Hypothalamus (tissue), 51 donors: ENCODE measurements around the gene XPOT.

Experiments
- DNase-seq, 51 donors: peaks; one replicate each; lab custom pipeline; 2025; lab: John Stamatoyannopoulos, UW

The XPOT gene

DNA sequence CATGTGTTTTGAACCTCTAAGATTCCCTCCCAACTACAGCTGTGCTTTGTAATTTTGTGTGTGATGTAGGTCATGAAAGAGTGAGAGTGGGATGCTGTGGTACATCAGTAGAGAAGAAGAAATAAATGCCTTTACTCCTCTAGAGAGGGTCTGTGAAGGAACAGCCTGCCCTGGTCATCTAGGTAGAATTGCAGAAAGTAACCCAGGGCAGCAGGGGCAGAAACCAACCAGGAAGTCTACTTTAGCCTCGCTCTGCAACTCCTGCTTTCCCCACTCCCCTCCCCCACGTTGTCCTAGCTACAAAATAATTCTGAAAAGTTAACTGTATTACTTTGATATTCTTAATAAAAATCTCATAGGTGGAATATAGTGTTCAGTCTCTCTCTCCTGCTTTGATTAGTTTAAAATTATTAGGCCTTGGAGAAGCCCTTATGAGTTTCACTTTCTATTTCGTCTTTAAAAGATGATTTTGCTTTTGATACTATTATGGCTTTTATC is 55.3 kb downstream of the XPOT start:
- peak in 1 of 51 donors; percentile 1 for DNase-seq

- DNase-seq: peak in 2 of 51 donors; percentile 37 to 46
Measured at GRCh38 chr12:64461634-64462414, 57.6 kb downstream of the XPOT start.

GRCh38 chr12:64466178-64466577 is 62.0 kb downstream of the XPOT start:
- DNase-seq: no peak

DNA sequence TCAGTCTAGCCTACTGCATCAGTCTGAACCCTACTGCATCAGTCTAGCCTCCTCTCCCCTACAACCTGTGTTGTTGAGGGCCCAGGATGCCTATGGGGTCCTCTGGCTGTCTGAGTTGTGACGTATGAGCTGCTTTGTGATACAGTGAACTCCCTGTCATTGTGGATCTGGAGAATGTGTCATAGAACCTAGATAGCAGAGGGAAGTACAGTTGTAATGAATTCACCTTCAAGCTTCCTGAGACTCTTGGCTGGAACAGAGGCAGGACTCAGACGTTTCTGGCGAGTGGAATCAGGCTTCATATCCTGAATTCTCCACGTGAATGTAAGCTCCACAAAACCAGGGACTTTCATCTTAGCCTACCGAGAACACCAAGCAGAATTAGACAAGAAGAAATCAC is 64.8 kb downstream of the XPOT start:
- no peak for DNase-seq

GRCh38 chr12:64469455-64470142 is 65.4 kb downstream of the XPOT start:
- no peak for DNase-seq

DNA sequence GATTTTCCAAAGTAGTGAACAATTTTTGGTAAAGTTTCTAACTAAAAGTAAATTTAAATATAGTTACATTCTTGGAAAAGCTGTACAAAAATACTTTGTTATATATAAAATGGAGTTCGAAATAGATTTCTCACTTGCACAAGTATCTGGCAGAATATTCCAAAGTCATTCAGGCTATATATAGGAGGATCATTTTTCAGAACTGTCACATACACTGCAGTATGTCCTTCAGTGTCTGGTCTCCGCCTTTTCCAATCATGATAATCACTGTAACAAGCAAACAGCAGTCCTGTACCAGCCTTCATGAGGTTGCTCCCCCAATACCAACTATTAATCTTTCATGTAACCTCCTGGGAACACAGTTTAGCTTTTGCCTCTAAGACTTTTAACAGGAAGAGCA is 66.3 kb downstream of the XPOT start:
- DNase-seq: no peak

DNA sequence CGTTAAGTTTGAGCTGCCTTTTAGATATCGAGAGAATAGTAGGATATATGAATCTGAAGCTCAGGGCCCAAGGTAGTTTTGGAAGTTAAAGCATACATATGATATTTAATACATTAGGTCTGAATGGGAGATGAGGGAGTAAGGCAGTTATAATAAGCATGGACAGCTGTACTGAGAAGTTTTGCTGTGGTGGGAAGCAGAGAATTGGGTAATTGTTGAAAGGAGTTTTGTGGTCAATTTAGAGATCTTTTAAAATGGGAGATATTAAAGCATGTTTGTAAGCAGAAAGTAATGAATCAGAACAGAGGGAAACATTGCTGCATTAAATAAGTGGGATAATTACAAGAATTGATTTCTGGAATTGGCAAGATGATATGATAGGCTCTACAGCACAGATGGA is 69.0 kb downstream of the XPOT start:
- DNase-seq: no peak

- no peak for DNase-seq
Measured at GRCh38 chr12:64475518-64475917, 71.3 kb downstream of the XPOT start.

- DNase-seq: no peak
Measured at GRCh38 chr12:64476844-64477243, 72.7 kb downstream of the XPOT start.

DNA sequence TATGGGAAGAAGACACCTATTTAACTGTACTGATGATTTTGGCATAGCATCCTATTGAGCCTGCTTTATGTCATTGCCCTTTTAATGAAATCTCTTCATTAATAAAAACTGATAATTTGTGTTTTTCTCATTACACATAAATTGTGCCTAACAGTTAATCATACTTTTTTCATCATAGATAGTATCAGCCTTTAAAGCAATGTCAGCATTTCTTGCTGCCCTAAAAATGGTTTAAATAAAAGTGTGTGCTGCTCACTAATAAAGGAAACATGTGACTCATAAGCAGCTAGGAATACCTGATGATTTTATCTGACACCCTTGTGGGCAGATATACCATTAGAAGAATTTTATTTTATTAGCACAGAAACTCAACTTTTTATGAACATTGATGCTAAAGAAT is 74.5 kb downstream of the XPOT start:
- DNase-seq: no peak

GRCh38 chr12:64480148-64480547 is 76.0 kb downstream of the XPOT start:
- no peak for DNase-seq

GRCh38 chr12:64486657-64487056 is 82.5 kb downstream of the XPOT start:
- DNase-seq: no peak

- no peak for DNase-seq
Measured at GRCh38 chr12:64491718-64492117, 87.5 kb downstream of the XPOT start.

DNA sequence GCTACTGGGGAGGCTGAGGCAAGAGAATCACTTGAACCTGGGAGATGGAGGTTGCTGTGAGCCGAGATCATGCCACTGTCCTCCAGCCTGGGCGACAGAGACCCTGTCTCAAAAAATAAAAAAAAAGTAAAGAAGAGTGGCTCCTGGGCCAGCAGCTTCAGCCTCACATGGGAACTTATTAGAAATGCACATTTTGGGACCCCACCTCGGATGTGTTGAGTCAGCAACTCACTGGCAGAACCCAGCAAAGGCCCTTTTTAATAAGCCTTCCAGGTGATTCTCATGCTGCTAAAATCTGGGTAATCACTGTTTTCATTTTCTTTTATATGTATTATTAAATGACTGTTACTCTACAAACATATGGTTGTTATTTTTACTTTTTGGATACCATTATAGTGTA is 89.3 kb downstream of the XPOT start:
- no peak for DNase-seq

GRCh38 chr12:64494998-64495729 is 91.0 kb downstream of the XPOT start:
- DNase-seq: no peak

DNA sequence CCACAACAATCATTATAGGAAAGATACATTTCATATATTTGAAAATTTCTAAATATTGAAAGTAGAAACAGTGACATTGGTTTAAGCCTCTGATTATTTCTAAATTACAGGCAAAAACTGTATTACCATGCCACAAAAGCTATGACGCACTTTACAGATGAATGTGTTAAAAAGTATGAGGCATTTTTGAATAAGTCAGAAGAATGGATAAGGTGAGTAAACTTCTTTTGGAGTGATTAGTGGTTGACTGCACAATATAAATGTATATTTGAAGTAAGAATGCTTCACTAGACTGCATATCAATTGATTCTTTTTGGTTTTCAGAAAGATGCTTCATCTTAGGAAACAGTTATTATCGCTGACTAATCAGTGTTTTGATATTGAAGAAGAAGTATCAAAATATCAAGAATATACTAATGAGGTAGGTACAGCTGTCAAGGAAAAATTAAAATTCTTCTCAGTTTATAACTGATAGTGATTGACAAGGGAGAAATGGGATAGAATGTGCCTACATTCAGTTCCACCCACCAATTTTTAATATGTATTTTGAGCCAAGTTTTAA is 92.7 kb downstream of the XPOT start:
- DNase-seq: no peak

GRCh38 chr12:64497484-64497883 is 93.3 kb downstream of the XPOT start:
- DNase-seq: no peak

GRCh38 chr12:64497903-64498302 is 93.7 kb downstream of the XPOT start:
- DNase-seq: no peak

GRCh38 chr12:64500394-64500793 is 96.2 kb downstream of the XPOT start:
- no peak for DNase-seq
